HG03280 (cell line): Measurements from ENCODE around the gene CNTNAP2.

ENCODE experiments used
- ATAC-seq: cut with Tn5 transposase; IDR thresholded peaks from one replicate; pipeline ENCODE4 v1.9.1; 2021; ENCODE audit warnings: mild to moderate bottlenecking, moderate library complexity; ENCODE audit not compliant: unreplicated experiment

The CNTNAP2 gene

GRCh38 chr7:147516391-147516790 is 1399.8 kb downstream of the CNTNAP2 start:
- ATAC-seq, result no peak

DNA sequence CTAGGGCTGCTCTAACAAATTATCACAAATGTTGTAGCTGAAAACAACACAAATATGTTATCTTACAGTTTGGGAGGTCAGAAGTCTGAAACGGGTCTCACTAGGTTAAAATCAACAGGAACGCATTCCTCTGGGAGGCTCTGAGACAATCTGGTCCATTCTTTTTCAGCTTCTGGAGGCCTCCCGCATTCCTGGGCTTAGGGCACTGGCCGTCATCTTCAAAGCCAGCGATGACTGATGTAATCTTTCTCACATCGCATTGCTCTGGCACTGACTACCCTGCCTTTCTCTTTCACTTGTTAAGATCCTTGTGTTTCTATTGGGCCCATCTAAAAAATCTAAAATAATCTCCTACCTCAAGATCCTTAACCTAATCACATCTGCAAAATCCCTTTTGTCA is 1402.5 kb downstream of the CNTNAP2 start:
- ATAC-seq, result no peak

DNA sequence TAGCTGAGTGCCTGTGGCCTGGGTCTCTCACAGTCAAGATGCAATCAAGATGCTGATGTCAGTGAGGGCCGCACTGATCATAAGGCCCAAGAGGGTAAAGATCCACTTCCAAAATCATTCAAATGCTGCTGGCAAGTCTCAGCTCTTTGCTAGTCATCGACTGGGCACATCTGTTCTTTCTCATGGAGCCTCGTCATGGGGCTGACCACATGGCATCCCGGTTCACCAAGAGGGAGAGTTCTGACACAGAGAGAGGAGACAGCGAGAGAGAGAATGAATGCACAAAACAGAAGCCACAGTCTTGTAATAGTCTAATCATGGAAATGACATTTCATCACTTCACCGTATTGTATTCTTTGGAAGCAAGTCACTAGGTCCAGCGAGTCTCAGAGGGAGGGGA is 1406.5 kb downstream of the CNTNAP2 start:
- no peak for ATAC-seq

DNA sequence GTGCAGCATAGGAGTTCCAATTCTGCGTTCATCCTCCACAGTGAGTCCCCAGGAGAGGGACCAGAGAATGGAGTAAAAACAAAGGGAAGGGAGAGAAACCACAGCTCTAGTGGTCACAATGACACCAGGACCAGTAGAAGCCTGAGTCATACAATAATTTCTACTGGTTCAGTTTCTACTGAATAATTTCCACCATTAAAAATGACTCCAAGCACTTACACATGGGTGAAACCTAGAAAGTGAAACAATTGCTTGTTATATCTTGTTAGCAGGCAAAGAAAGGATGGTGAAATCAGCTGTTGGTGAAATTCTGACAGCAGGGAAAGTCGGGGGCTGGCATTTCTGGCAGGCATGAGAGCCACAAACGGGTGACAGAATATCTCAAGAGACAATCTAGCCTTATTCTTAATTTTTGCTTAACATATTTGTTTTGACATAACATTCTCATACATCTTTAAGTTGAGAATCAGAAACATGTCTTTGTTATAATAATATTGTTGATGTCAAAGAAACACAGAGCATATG is 1408.2 kb downstream of the CNTNAP2 start:
- no peak for ATAC-seq

- no peak for ATAC-seq
Measured at GRCh38 chr7:147525325-147525724, 1408.7 kb downstream of the CNTNAP2 start.

DNA sequence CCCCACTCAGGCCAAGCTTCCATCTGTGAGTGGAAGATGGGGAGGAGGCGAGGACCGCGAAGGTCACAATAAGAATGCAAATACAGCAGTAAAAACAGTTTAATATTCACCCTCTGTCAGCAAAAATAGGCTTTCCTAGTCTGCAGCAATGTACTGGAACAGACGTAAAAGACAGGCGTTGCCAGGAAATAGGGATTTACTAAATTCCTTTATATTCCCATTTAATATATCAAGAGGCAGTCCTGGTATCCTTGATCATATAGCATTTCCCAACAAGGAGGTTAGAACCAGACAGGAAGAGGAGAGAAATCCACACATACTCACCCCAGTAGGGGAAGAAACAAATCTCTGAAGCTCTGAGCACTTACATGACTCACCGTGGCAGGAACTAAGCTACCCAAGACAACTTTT is 1419.1 kb downstream of the CNTNAP2 start:
- ATAC-seq, result no peak

GRCh38 chr7:147539685-147540084 is 1423.1 kb downstream of the CNTNAP2 start:
- ATAC-seq, result no peak

DNA sequence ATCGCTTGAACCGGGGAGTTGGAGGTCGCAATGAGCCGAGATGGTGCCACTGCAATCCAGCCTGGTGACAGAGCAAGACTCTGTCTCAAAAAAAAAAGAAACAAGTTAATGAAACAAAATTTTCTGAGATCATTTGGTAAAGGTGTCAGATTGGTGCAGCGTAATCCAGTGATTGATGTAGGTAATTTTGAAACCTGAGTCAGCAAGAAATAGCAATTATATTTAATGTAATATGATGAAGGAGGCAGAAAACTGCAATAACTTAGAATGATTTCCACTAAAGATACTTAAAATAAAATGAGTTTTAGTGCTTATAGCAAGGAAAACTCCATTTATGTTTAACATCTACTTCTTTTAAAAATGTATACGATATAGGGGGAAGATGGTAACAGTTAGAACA is 1424.1 kb downstream of the CNTNAP2 start:
- no peak for ATAC-seq

DNA sequence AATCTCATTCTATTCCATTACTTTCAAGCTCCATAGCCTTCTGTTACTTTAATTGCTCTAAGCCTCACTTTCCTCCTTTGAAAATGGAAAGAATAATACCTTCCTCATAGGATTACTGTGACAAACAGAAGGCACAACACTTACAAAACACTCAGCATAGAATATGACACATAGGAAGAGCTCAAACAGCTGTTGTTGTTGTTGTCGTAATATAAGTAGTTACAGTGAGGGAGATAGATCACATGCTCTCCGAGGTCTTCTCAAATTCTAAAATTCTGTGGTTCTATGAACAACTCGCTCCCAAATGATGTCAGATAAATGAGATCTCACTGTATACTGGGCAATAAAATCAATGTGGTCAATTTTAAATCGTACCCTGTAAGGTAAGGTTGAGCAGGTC is 1424.7 kb downstream of the CNTNAP2 start:
- ATAC-seq, result no peak

DNA sequence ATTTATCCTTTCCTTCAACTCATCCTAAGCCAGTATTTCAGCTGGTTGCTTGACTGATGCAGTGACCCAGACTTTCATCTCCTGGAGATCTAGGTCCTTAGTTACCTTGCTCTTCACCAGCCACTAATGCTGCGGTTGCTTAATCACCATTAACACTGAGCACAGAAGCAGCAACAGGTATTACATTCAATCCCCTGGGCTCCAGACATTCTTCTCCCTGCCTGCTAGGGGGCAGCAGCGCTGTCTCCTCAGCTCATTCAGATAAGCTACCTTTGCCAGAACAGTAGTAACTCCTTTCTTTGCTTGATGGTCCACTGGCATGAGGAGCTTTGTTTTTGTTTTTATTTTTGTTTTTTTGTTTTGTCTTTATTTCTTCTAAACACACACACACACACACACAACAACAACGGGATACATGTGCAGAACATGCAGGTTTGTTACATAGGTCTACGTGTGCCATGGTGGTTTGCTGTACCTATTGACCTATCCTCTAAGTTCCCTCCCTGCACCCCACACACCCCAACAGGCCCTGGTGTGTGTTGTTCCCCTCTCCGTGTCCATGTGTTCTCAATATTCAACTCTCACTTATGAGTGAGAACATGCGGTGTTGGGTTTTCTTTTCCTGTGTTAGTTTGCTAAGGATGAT is 1430.8 kb downstream of the CNTNAP2 start:
- no peak for ATAC-seq

DNA sequence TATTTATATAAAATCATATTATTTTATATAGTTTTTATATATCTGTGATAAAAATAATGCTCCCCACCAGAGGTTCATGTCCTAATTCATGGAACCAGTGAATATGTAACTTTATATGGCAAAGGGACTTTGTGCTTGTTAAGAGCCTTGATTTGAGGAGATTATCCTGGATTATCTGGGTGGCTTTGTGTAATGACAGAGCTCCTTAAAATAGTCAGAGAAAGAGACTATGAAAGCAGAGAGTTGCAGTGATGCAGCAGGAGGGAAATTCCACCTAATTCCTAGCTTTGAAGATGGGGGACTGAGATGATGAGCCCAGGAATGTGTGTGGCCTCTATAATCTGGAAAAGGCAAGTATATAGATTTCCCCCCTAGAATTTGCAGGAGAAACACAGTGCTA is 1439.7 kb downstream of the CNTNAP2 start:
- ATAC-seq, result no peak

DNA sequence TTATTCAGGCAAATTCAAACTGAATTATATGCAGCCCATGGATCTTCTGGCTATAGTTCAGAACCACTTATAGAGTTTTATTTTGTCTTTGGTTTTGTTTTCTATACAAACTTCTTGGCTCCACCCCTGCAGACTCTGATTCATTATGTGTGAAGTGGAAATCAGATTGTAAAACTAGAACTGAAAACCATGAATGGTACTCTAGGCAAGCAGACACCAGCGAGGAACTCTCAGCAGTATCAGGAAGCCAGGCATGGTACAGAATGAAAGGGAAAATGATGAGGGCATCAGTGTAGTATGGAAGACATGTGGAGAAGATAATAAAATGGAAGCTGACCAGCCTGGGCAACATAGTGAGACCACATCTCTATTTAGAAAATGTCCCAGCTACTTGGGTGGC is 1447.1 kb downstream of the CNTNAP2 start:
- no peak for ATAC-seq

- ATAC-seq, result no peak
Measured at GRCh38 chr7:147564786-147565476, 1448.3 kb downstream of the CNTNAP2 start.

GRCh38 chr7:147567043-147567442 is 1450.4 kb downstream of the CNTNAP2 start:
- no peak for ATAC-seq

DNA sequence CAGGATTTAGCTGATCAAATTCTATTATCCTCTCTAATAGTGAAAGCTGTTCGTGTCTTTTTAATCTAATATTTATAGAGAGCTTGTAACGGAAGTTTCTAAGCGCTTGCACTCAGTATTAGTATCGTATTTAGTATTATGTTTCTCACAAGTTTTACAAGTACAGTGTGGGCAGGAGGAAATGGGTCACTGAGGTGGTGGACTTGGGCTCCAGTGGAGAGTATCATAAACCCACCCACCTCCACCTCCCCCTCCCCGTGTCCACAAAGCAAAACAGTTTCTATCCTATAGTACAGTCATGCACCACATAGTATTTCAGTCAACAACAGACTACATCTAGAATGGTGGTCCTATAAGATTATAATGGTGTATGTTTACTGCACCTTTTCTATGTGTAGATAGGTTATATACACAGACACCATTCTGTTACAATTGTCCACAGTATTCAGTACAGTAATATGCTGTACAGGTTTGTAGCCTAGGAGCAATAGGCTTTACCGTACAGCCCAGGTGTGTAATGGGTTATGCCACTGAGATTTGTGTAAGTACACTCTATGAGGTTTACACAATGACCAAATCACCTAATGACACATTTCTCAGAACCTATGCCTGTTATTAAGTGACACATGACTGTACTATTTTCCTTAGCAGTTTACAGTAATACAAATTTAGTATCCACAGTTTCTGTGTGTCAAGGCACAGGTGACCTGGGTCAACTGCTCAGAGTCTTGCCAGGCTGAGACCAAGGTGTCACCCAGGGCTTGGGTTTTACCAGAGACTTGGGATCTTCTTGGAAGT is 1452.7 kb downstream of the CNTNAP2 start:
- ATAC-seq, result no peak

DNA sequence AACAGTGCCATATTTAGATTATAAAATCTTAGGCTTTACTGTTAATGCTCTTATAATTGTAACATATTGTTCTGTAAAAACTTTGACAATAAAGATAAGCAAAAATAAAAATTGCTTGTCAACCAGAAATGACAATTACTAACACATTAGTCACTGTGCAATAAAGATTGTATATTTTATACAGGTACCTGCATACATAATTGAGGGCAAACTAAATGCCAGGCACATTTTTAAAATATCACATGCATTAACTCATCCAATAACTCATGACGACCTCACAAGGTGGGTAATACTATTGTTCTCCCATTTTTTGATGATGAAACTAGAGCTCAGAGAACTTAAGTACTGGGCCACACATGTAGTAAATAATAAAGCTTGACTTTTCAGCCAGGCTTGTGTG is 1453.8 kb downstream of the CNTNAP2 start:
- ATAC-seq, result no peak

GRCh38 chr7:147571436-147572185 is 1455.0 kb downstream of the CNTNAP2 start:
- no peak for ATAC-seq

DNA sequence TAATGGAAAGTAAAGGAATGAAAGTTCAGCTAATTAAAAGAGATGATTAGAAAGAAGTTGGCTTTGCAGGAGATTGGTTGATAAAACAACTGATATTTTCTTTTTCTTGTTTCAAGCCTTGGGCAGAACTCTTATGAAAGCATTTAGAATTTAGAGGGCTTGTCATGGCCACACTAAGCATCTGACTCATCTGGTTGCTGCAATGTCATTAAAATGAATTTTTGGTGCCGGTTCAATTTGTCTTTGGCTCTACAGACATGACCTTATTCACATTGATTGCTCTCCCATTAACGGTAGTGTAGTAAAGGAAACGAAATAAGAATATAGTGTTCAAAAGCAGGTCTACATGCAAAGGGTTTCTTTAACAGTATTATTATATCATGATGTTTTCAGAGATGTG is 1461.6 kb downstream of the CNTNAP2 start:
- no peak for ATAC-seq

DNA sequence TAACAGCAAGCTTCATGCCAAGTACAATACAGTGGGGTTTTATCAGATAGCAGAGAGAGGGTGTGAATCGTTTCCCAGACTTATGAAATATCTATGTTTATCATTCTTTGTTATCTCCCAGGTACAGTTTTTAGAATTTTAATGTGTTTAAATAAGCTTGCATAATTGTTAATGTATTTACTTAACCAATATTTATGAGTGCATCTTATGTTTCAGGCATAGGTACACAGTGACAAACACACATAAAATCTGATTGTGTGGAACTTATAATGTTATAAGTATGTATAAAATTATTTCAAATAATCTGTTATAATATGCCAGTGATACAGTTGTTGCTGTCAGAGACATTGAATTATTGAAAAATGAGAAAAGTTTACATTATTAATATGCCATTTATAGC is 1462.5 kb downstream of the CNTNAP2 start:
- no peak for ATAC-seq

GRCh38 chr7:147584771-147585193 is 1468.2 kb downstream of the CNTNAP2 start:
- no peak for ATAC-seq

DNA sequence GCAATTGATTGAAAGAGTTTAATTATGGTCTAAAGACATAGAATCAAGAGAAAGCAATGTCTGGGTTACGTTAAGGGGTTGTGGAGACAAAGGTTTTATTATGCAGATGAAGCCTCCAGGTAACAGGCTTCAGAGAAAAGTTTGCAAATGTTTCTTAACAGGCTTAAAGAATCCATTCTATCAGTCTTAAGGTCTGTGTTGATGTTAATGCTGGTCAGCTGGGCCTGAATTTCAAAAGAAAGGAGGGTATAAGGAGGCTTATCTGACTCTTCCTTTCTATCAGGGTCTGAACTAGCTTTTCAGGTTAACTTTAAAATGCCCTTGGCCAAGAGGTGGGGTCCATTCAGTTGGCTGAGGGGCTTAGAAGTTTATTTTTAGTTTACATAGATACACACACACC is 1469.5 kb downstream of the CNTNAP2 start:
- ATAC-seq, result no peak
